Ectodermal cell (in vitro differentiated cells): ENCODE results near the gene PRR5.

Experiments
- H3K27ac ChIP-seq: 2 replicates; pipeline ENCODE4 v1.7.0; 2013; ENCODE audit warnings: mild to moderate bottlenecking, low read depth, low read length; ENCODE audit not compliant: insufficient read depth, poor library complexity, severe bottlenecking
- H3K27me3 ChIP-seq: 2 replicates; pipeline ENCODE4 v1.7.0; 2013; ENCODE audit warnings: mild to moderate bottlenecking, low read length; ENCODE audit not compliant: insufficient read depth, control insufficient read depth, poor library complexity, severe bottlenecking
- H3K36me3 ChIP-seq: one replicate; pipeline ENCODE4 v1.7.0; 2013; ENCODE audit warnings: low read length; ENCODE audit not compliant: control insufficient read depth, insufficient read depth
- H3K4me1 ChIP-seq: one replicate; pipeline ENCODE4 v1.7.0; 2013; ENCODE audit warnings: low read length; ENCODE audit not compliant: control insufficient read depth, insufficient read depth
- H3K4me3 ChIP-seq: 2 replicates; pipeline ENCODE4 v1.7.0; 2013; ENCODE audit warnings: low read depth, low read length, control low read depth; ENCODE audit not compliant: insufficient read depth
- H3K9me3 ChIP-seq: 2 replicates; pipeline ENCODE4 v1.7.0; 2013; ENCODE audit warnings: mild to moderate bottlenecking, low read length, moderate library complexity; ENCODE audit not compliant: control insufficient read depth
- WGBS, 2 experiments: methylation state at CpG; one replicate each; pipeline ENCODE4 v1.1.7; 2013; ENCODE audit warnings: missing lambda C conversion rate in 2 of 2; 5-methylcytosine and 5-hydroxymethylcytosine counted together

PRR5 gene

GRCh38 chr22:44786610-44787009 lies 84.6 kb downstream of the PRR5 start:
- no peak overlapping the region for H3K4me3 ChIP-seq
- H3K27me3 ChIP-seq, result no peaks in the 10 kb centered on the region
- no peak overlapping the region for H3K27ac ChIP-seq
- WGBS, 2 experiments, result 90 to 93% methylated on average over 7 of the region's 7 CpGs
- no peaks in the 10 kb centered on the region for H3K9me3 ChIP-seq
- no peaks in the 10 kb centered on the region for H3K4me1 ChIP-seq
- no peaks in the 10 kb centered on the region for H3K36me3 ChIP-seq
